Measurements from ENCODE around the gene QRFP.
A peak's percentile ranks its signal among the peaks of the same experiment; 100 is the strongest.

QRFP gene

GRCh38 chr9:130872093-130872492 lies 24.5 kb downstream of the QRFP start:
- no peak for DNase-seq (ENCODE audit: low spot score)

GRCh38 chr9:130871395-130872062 lies 25.1 kb downstream of the QRFP start:
- no peak for DNase-seq (ENCODE audit: low spot score)

- DNase-seq (ENCODE audit: low spot score) = no peak
Observed at GRCh38 chr9:130870491-130871381, 25.9 kb downstream of the QRFP start.

- DNase-seq (ENCODE audit: low spot score) = no peak
Observed at GRCh38 chr9:130869250-130869649, 27.4 kb downstream of the QRFP start.

GRCh38 chr9:130868230-130868629 lies 28.4 kb downstream of the QRFP start:
- DNase-seq (ENCODE audit: low spot score) = no peak

- DNase-seq (ENCODE audit: low spot score) = no peak
Observed at GRCh38 chr9:130867556-130867955, 29.1 kb downstream of the QRFP start.

- DNase-seq (ENCODE audit: low spot score) = peak; percentile 47
Observed at GRCh38 chr9:130866474-130866965, 30.1 kb downstream of the QRFP start.

GRCh38 chr9:130865921-130866320 lies 30.7 kb downstream of the QRFP start:
- DNase-seq (ENCODE audit: low spot score) = no peak

- DNase-seq (ENCODE audit: low spot score) = no peak
Observed at GRCh38 chr9:130864541-130864940, 32.1 kb downstream of the QRFP start.

- DNase-seq (ENCODE audit: low spot score) = no peak
Observed at GRCh38 chr9:130862747-130863146, 33.9 kb downstream of the QRFP start.

GRCh38 chr9:130862217-130862616 lies 34.4 kb downstream of the QRFP start:
- no peak for DNase-seq (ENCODE audit: low spot score)

- DNase-seq (ENCODE audit: low spot score) = no peak
Observed at GRCh38 chr9:130861372-130862180, 35.0 kb downstream of the QRFP start.

GRCh38 chr9:130860458-130861316 lies 35.9 kb downstream of the QRFP start:
- DNase-seq (ENCODE audit: low spot score) = no peak

- DNase-seq (ENCODE audit: low spot score) = no peak
Observed at GRCh38 chr9:130858739-130859705, 37.6 kb downstream of the QRFP start.

- no peak for DNase-seq (ENCODE audit: low spot score)
Observed at GRCh38 chr9:130857864-130858738, 38.5 kb downstream of the QRFP start.

- no peak for DNase-seq (ENCODE audit: low spot score)
Observed at GRCh38 chr9:130856474-130856873, 40.1 kb downstream of the QRFP start.

- DNase-seq (ENCODE audit: low spot score) = no peak
Observed at GRCh38 chr9:130854835-130855234, 41.8 kb downstream of the QRFP start.

- DNase-seq (ENCODE audit: low spot score) = no peak
Observed at GRCh38 chr9:130854092-130854491, 42.5 kb downstream of the QRFP start.

GRCh38 chr9:130852801-130853200 lies 43.8 kb downstream of the QRFP start:
- DNase-seq (ENCODE audit: low spot score) = no peak

Data from activated CD4-positive, alpha-beta T cell treated with anti-CD3 and anti-CD28 coated beads, Interleukin-2, Interleukin-4, amounts not matched to agents 100 ng/mL and 50 ng/mL, durations not matched to agents 16 hours and 8 hours (primary cell).